Measurements from ENCODE around the gene CTSO.
A peak's percentile ranks its signal among the peaks of the same experiment; 100 is the strongest.
"Not testable (repeated sequence)": the region's sequence is repeated elsewhere in the genome, so short reads cannot be mapped to it uniquely, and the experiment has no call there.

The CTSO gene

GRCh38 chr4:155944516-155944915, 9.2 kb downstream of the CTSO start:
- no peak for FAIRE-seq
- TF ChIP-seq POLR2AphosphoS5 (IDR thresholded peaks at IDR 0.05; ENCODE audit: low read depth, low read length): no peak
- TF ChIP-seq PAX5 (IDR thresholded peaks at IDR 0.05; ENCODE audit: insufficient read depth, low read length, severe bottlenecking): no peak
- TF ChIP-seq TAF1 (IDR thresholded peaks at IDR 0.05; ENCODE audit: low read depth, low read length): no peak
- DNase-seq (ENCODE audit: insufficient read length, low spot score): no peak

- DNase-seq (ENCODE audit: insufficient read length, low spot score) (no peak), FAIRE-seq (no peak)
- no peak for TF ChIP-seq TAF1 (IDR thresholded peaks at IDR 0.05; ENCODE audit: low read depth, low read length)
- TF ChIP-seq PAX5 (IDR thresholded peaks at IDR 0.05; ENCODE audit: insufficient read depth, low read length, severe bottlenecking): no peak
- TF ChIP-seq SPI1 (IDR thresholded peaks at IDR 0.05; ENCODE audit: low read depth, low read length): no peak
- TF ChIP-seq POLR2A (IDR thresholded peaks at IDR 0.05; ENCODE audit: low read depth, low read length): no peak
- TF ChIP-seq POU2F2 (IDR thresholded peaks at IDR 0.05; ENCODE audit: low read depth, low read length): no peak
- no peak for TF ChIP-seq POLR2AphosphoS5 (IDR thresholded peaks at IDR 0.05; ENCODE audit: low read depth, low read length)
Measured at GRCh38 chr4:155943605-155944291, 9.9 kb downstream of the CTSO start.

- FAIRE-seq (no peak), DNase-seq (ENCODE audit: insufficient read length, low spot score) (no peak)
- TF ChIP-seq POU2F2 (IDR thresholded peaks at IDR 0.05; ENCODE audit: low read depth, low read length): no peak
Measured at GRCh38 chr4:155941820-155942219, 11.8 kb downstream of the CTSO start.

- no peak for FAIRE-seq
- TF ChIP-seq POU2F2 (IDR thresholded peaks at IDR 0.05; ENCODE audit: low read depth, low read length) (no peak), SPI1 (IDR thresholded peaks at IDR 0.05; ENCODE audit: low read depth, low read length) (no peak)
- DNase-seq (ENCODE audit: insufficient read length, low spot score): no peak
Measured at GRCh38 chr4:155941085-155941790, 12.4 kb downstream of the CTSO start.

GRCh38 chr4:155935389-155935986, 18.2 kb downstream of the CTSO start:
- TF ChIP-seq POU2F2 (IDR thresholded peaks at IDR 0.05; ENCODE audit: low read depth, low read length) (no peak), POLR2AphosphoS5 (IDR thresholded peaks at IDR 0.05; ENCODE audit: low read depth, low read length) (no peak), TAF1 (IDR thresholded peaks at IDR 0.05; ENCODE audit: low read depth, low read length) (no peak), POLR2A (IDR thresholded peaks at IDR 0.05; ENCODE audit: low read depth, low read length) (no peak), SPI1 (IDR thresholded peaks at IDR 0.05; ENCODE audit: low read depth, low read length) (no peak), PAX5 (IDR thresholded peaks at IDR 0.05; ENCODE audit: insufficient read depth, low read length, severe bottlenecking) (no peak)
- DNase-seq (ENCODE audit: insufficient read length, low spot score): no peak
- no peak for FAIRE-seq

- not testable (repeated sequence) for DNase-seq (ENCODE audit: insufficient read length, low spot score); FAIRE-seq
Measured at GRCh38 chr4:155934634-155935033, 19.0 kb downstream of the CTSO start.

GRCh38 chr4:155931634-155932033, 22.0 kb downstream of the CTSO start:
- FAIRE-seq: no peak
- DNase-seq (ENCODE audit: insufficient read length, low spot score): no peak
- TF ChIP-seq PAX5 (IDR thresholded peaks at IDR 0.05; ENCODE audit: insufficient read depth, low read length, severe bottlenecking) (no peak), POLR2A (IDR thresholded peaks at IDR 0.05; ENCODE audit: low read depth, low read length) (no peak), TAF1 (IDR thresholded peaks at IDR 0.05; ENCODE audit: low read depth, low read length) (no peak), POLR2AphosphoS5 (IDR thresholded peaks at IDR 0.05; ENCODE audit: low read depth, low read length) (no peak), SPI1 (IDR thresholded peaks at IDR 0.05; ENCODE audit: low read depth, low read length) (no peak), POU2F2 (IDR thresholded peaks at IDR 0.05; ENCODE audit: low read depth, low read length) (no peak)

GRCh38 chr4:155930330-155930729, 23.3 kb downstream of the CTSO start:
- no peak for DNase-seq (ENCODE audit: insufficient read length, low spot score)
- FAIRE-seq: no peak
- TF ChIP-seq POLR2A (IDR thresholded peaks at IDR 0.05; ENCODE audit: low read depth, low read length) (no peak), POLR2AphosphoS5 (IDR thresholded peaks at IDR 0.05; ENCODE audit: low read depth, low read length) (no peak), SPI1 (IDR thresholded peaks at IDR 0.05; ENCODE audit: low read depth, low read length) (no peak)

GRCh38 chr4:155929833-155930232, 23.8 kb downstream of the CTSO start:
- FAIRE-seq (peak; percentile 31), DNase-seq (ENCODE audit: insufficient read length, low spot score) (no peak)
- TF ChIP-seq POU2F2 (IDR thresholded peaks at IDR 0.05; ENCODE audit: low read depth, low read length) (no peak), POLR2A (IDR thresholded peaks at IDR 0.05; ENCODE audit: low read depth, low read length) (no peak), PAX5 (IDR thresholded peaks at IDR 0.05; ENCODE audit: insufficient read depth, low read length, severe bottlenecking) (no peak), SPI1 (IDR thresholded peaks at IDR 0.05; ENCODE audit: low read depth, low read length) (peak; percentile 55; the same call in 1 of the 2 replicates)

- TF ChIP-seq POLR2AphosphoS5 (IDR thresholded peaks at IDR 0.05; ENCODE audit: low read depth, low read length) (no peak), POU2F2 (IDR thresholded peaks at IDR 0.05; ENCODE audit: low read depth, low read length) (no peak), PAX5 (IDR thresholded peaks at IDR 0.05; ENCODE audit: insufficient read depth, low read length, severe bottlenecking) (no peak)
- DNase-seq (ENCODE audit: insufficient read length, low spot score) (no peak), FAIRE-seq (no peak)
Measured at GRCh38 chr4:155924637-155925036, 29.0 kb downstream of the CTSO start.

GRCh38 chr4:155921597-155921996, 32.1 kb downstream of the CTSO start:
- TF ChIP-seq POLR2AphosphoS5 (IDR thresholded peaks at IDR 0.05; ENCODE audit: low read depth, low read length) (no peak), SPI1 (IDR thresholded peaks at IDR 0.05; ENCODE audit: low read depth, low read length) (no peak), POLR2A (IDR thresholded peaks at IDR 0.05; ENCODE audit: low read depth, low read length) (no peak), PAX5 (IDR thresholded peaks at IDR 0.05; ENCODE audit: insufficient read depth, low read length, severe bottlenecking) (no peak)
- FAIRE-seq: no peak
- no peak for DNase-seq (ENCODE audit: insufficient read length, low spot score)

All from GM12891 (cell line).